GM19438 (cell line): ENCODE data around the gene GAPDHS.

Experiments used
- ATAC-seq: cut with Tn5 transposase; IDR thresholded peaks from one replicate; pipeline ENCODE4 v1.9.1; 2021; ENCODE audit warnings: low read depth; ENCODE audit not compliant: unreplicated experiment

GAPDHS gene

GRCh38 chr19:35534803-35535480 is 1.7 kb downstream of the GAPDHS start:
- ATAC-seq = no peak

- no peak for ATAC-seq
Observed at GRCh38 chr19:35539314-35539713, 6.1 kb downstream of the GAPDHS start.

- no peak for ATAC-seq
Observed at GRCh38 chr19:35539850-35540249, 6.6 kb downstream of the GAPDHS start.

GRCh38 chr19:35540356-35540927 is 7.2 kb downstream of the GAPDHS start:
- no peak for ATAC-seq

- no peak for ATAC-seq
Observed at GRCh38 chr19:35542209-35542608, 9.0 kb downstream of the GAPDHS start.

- ATAC-seq = no peak
Observed at GRCh38 chr19:35543280-35544109, 10.2 kb downstream of the GAPDHS start.

- ATAC-seq = no peak
Observed at GRCh38 chr19:35544110-35544802, 11.0 kb downstream of the GAPDHS start.

GRCh38 chr19:35545001-35545854 is 12.0 kb downstream of the GAPDHS start, which contains the start of gene TMEM147:
TSS of gene TMEM147 (plus strand) at chr19:35545626. CDS start at chr19:35545740, 114 bp downstream.
- ATAC-seq = peak; percentile 76

- peak; percentile 51 for ATAC-seq
Observed at GRCh38 chr19:35545855-35546381, 12.7 kb downstream of the GAPDHS start.

- ATAC-seq = no peak
Observed at GRCh38 chr19:35546532-35546931, 13.3 kb downstream of the GAPDHS start.

- ATAC-seq = no peak
Observed at GRCh38 chr19:35549174-35549788, 16.0 kb downstream of the GAPDHS start.

- ATAC-seq = no peak
Observed at GRCh38 chr19:35549879-35550523, 16.7 kb downstream of the GAPDHS start.

GRCh38 chr19:35551091-35551810 is 18.0 kb downstream of the GAPDHS start:
- no peak for ATAC-seq

- no peak for ATAC-seq
Observed at GRCh38 chr19:35552534-35553384, 19.5 kb downstream of the GAPDHS start.

- no peak for ATAC-seq
Observed at GRCh38 chr19:35553385-35554000, 20.2 kb downstream of the GAPDHS start.

GRCh38 chr19:35554076-35554475 is 20.8 kb downstream of the GAPDHS start:
- no peak for ATAC-seq
